HG03135 (cell line): ENCODE data around the gene HTR2A.

Experiments used
- ATAC-seq: cut with Tn5 transposase; IDR thresholded peaks from one replicate; pipeline ENCODE4 v1.9.1; 2021; ENCODE audit warnings: mild to moderate bottlenecking, moderate library complexity; ENCODE audit not compliant: unreplicated experiment

HTR2A gene

DNA sequence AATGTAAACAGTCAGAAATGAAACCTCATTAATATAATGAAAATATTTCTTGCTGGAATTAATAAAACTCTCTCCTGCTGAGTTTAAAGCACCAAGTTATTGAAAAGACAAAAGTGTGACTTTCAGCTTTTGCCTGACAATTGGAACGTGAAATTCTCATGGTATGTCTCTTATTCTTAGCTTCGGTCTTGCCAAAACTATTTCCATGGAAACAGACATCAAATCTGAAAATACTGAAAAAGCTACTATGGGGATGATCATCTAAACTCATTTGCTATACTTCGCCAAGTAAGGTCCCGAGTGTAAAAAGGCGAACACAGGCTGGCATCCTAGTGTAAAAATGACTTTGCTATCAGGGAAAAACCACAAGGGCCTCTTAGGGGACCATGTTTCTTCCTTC lies 22.8 kb downstream of the HTR2A start:
- ATAC-seq: no peak

DNA sequence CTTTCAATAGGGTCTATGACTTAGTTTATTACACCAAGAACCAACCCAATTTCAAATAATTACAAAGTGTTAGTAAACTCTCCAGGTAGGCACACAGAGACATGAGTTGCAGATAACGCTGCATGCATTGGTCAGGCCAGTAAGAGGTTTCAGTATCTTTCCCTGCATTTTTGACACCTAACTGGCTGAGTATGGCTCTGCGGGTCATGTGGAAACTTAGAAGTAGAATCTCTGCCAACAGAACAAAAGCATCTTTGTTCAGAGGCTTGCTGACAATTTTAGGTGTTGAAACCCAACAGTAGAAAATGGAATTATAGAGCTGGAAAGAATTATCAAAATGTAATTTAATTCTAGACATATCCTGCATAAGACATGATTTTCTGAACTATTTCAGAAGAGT lies 25.3 kb downstream of the HTR2A start:
- no peak for ATAC-seq

DNA sequence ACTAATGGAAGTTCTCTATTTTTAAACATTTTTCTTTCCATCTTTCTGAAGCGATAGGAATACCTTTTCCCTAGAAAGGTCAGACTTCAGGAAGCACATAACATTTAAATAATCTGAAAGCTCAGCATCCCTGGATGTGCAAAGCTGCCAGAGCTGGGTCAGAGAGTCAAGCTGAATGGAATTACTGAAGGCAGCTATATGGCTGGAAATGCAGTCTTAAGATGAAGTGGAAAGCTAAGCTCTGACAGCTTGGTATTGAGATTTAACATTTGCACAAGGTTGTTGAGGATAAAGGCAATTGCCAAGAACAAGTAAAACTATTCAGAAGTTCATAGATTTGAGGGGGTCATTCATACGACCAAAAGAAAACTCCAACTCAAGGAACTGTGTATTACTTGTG lies 28.8 kb downstream of the HTR2A start:
- ATAC-seq: no peak

DNA sequence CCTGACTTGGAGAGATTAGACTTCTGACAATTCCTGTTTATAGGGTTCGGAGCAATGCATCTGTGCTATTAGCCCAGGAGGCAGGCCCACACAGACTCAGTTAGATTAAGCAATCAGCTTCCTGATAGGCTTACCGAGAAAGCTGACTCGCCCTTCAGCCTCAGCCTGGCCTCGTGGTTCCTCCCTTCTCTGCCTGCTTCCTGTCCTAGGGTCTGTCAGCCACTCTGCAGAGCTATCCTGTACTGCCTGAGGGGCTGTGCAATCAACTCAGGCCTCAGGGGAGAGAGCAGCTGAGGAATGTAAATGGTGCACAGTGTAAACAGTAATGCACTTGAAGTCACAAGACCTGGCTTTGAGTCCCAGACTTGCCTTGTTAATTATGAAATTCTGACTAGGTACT lies 30.7 kb downstream of the HTR2A start:
- ATAC-seq: no peak

DNA sequence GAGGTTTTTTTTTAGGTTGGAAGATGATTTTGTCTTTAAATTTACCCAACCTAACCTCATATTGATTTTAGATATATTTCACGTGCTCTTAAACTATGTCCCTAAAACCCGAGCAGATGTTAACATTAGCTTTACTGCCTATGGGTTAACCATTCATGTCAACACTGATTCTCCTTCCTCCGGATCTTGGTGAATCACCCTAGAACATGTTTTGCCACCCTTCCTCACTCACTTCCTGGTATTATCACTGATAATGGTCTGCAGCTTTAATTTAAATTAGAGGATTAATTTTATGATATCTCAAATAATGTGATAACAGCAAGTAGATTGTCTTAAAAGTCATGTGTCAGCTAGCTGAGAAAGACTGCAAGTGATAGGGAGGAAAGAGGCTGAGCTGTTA lies 31.9 kb downstream of the HTR2A start:
- no peak for ATAC-seq

DNA sequence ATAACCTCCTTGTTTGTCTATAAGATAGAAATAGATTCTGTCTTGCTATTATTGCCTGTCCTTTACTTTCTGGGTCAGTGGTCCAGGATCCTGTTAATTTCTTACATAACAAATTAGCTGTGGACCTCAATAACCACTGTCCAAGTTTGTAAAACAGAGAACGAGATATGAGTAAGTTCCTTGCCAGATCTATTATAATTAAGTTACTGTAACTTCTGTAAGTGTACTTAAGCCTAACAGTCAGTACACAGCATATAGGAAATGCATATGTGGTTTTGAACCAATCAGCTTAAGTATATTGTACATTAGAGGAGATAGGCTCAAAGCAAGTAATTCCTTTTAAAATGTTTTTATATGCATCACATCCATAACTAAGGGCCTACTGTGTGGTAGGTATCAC lies 34.9 kb downstream of the HTR2A start:
- ATAC-seq: no peak

GRCh38 chr13:46860722-46861121 lies 36.1 kb downstream of the HTR2A start:
- ATAC-seq: no peak

GRCh38 chr13:46858776-46859175 lies 38.1 kb downstream of the HTR2A start:
- no peak for ATAC-seq

GRCh38 chr13:46858163-46858562 lies 38.7 kb downstream of the HTR2A start:
- ATAC-seq: no peak

GRCh38 chr13:46855664-46856063 lies 41.2 kb downstream of the HTR2A start:
- no peak for ATAC-seq

DNA sequence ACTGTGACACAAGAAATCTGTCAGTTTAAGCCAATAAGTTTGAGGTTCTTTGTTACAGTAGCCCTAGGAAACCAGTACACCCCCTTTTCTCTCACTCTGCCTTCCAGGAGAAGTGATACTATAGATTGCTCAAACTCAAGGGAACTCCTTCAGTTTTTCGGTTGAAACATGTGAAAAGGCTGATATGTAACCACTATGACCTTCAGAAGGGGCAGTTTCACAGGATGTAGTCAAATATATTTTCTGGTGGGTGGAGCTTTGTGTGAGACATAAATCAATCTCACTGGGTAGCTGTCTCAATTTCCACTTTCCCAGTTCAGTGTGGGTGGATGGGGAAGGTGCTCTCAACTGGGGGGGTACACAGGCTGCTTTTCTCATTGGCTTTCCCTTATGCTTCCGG lies 41.7 kb downstream of the HTR2A start:
- ATAC-seq: peak; percentile 86

- no peak for ATAC-seq
Observed at GRCh38 chr13:46852168-46852567, 44.7 kb downstream of the HTR2A start.

GRCh38 chr13:46850214-46850613 lies 46.6 kb downstream of the HTR2A start:
- ATAC-seq: no peak

DNA sequence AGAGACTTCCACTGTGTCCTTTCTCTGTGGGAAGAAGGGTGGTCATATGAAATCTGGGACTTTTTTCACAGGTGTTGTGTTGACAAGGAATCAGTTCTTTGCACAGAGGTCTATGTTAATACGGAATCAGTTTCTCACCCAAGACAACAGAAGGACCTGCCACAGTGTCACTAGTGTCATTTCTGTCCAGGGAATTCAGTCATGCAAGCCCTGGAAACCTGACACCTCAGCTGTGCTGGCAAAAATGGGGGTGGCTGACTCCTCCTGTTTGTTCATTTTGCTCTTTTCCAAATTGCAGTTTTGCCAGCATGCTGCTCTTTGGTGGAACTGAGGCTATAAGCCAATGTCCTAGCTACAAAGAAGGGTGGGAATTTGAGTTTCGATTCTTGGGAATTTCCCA lies 50.1 kb downstream of the HTR2A start:
- no peak for ATAC-seq

DNA sequence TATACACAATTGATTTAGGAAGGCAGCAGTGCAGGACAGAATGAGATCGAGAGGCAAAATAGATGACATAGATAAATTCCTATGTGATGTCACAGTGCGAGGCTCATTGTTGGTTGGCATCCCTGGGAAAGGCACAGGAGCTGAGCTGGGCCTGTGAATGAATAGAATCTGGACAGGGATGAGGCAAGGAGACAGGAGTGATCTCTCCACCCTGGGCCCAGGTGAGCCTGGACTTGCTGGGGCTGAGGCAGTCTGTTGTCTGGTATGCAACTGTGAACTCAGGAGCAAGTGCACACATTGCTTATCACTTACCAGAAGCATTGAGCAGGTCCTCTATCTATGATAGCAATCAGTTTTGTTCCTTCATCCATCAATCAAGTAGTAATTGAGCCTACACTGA lies 51.7 kb downstream of the HTR2A start:
- ATAC-seq: no peak

- no peak for ATAC-seq
Observed at GRCh38 chr13:46844431-46844830, 52.4 kb downstream of the HTR2A start.

- no peak for ATAC-seq
Observed at GRCh38 chr13:46839399-46839798, 57.5 kb downstream of the HTR2A start.

DNA sequence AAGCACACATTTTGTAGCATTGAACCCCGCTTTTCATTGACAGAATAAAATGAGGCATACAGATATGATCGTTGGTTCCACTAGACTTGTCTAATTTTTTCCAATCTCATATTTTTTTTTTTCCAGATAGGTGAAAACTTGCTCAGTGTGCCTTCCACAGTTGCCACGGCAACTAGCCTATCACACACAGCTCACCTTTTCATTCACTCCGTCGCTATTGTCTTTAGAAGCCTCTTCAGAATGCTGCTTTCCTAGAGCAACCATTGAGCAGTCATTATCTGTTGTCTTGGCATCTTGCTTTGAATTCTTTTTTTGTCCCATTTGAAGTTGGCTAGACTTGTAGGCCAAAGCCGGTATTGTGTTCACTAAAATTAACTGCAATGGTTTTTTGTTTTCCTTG lies 62.2 kb downstream of the HTR2A start:
- no peak for ATAC-seq

- no peak for ATAC-seq
Observed at GRCh38 chr13:46831588-46832194, 65.2 kb downstream of the HTR2A start.

GRCh38 chr13:46830405-46831005 lies 66.3 kb downstream of the HTR2A start:
- no peak for ATAC-seq

DNA sequence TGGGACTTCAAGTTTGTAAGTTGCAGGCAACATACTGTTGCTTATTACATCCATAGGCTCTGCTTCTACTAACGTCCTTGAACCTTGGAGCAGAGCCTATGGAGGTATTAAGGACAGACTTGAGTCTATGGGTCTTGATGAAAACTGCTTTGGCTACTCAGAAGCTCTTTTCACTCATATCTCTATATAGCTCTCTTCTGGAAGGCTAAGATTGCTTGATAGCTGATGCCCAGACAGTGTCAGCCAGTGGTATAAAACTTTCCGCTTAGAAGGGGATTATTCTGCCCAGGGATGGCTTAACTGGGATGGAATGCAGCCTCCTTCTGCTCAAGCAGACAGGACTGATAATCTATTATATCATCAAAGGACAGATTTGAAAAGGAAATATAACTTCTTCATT lies 74.3 kb downstream of the HTR2A start:
- no peak for ATAC-seq

- ATAC-seq: no peak
Observed at GRCh38 chr13:46817838-46818476, 78.9 kb downstream of the HTR2A start.

- ATAC-seq: no peak
Observed at GRCh38 chr13:46817095-46817494, 79.8 kb downstream of the HTR2A start.
